HEK293 (cell line): ENCODE results near the gene PXYLP1.
A peak's percentile ranks its signal among the peaks of the same experiment; 100 is the strongest.

Experiments used
- CTCF ChIA-PET: fragments of 350-600 bp; formaldehyde crosslinking; extraction: SDS; loops from one replicate; lab custom pipeline; 2021; ENCODE audit warnings: antibody characterized with exemption; lab: Yijun Ruan, JAX
- POLR2A ChIA-PET: fragments of 300-600 bp; formaldehyde crosslinking; extraction: SDS; loops from one replicate; lab custom pipeline; 2020; ENCODE audit warnings: antibody characterized with exemption, inconsistent platforms; lab: Yijun Ruan, JAX
- H3K27ac ChIP-seq: fragments of 200-500 bp; sonication (Bioruptor generic); 2 replicates; pipeline ENCODE4 v1.5.1; 2014; ENCODE audit warnings: low read depth, low read length, control low read depth, inconsistent platforms; ENCODE audit errors: extremely low read depth
- H3K36me3 ChIP-seq, 2 experiments: fragments of 200-500 bp in 1 of 2; sonication (Bioruptor generic) in 1 of 2; 1 replicate in 1 of 2; 2 replicates in 1 of 2; pipeline ENCODE4 v1.5.1; 2014 to 2017; ENCODE audit warnings: inconsistent platforms in 2 of 2, low read length in 2 of 2; ENCODE audit not compliant: control insufficient read depth in 2 of 2, insufficient read depth in 1 of 2
- H3K4me1 ChIP-seq: fragments of 200-500 bp; sonication (Bioruptor generic); 2 replicates; pipeline ENCODE4 v1.5.1; 2014; ENCODE audit warnings: mild to moderate bottlenecking, low read length, inconsistent platforms; ENCODE audit not compliant: control insufficient read depth, insufficient read depth
- H3K4me3 ChIP-seq: 2 replicates; pipeline ENCODE4 v1.5.1; 2011; ENCODE audit warnings: low read depth, mild to moderate bottlenecking, control low read depth, low read length, moderate library complexity
- H3K9me3 ChIP-seq: fragments of 200-500 bp; sonication (Bioruptor generic); 2 replicates; pipeline ENCODE4 v1.5.1; 2014; ENCODE audit warnings: low read depth, low read length, inconsistent platforms; ENCODE audit not compliant: control insufficient read depth, insufficient read depth
- CTCF ChIP-seq: fragments of 450-650 bp; formaldehyde crosslinking; IDR thresholded peaks from 2 replicates; pipeline ENCODE4 v1.5.1; 2016; ENCODE audit warnings: missing biosample characterization, missing genetic modification characterization
- GLIS1 ChIP-seq: fragments of 450-650 bp; formaldehyde crosslinking; IDR thresholded peaks from 2 replicates; pipeline ENCODE4 v1.5.1; 2016; ENCODE audit warnings: missing biosample characterization, missing genetic modification characterization
- GLIS2 ChIP-seq: fragments of 450-650 bp; formaldehyde crosslinking; IDR thresholded peaks from 2 replicates; pipeline ENCODE4 v1.5.1; 2016; ENCODE audit warnings: missing biosample characterization, missing genetic modification characterization
- PATZ1 ChIP-seq: fragments of 450-650 bp; formaldehyde crosslinking; IDR thresholded peaks from 2 replicates; pipeline ENCODE4 v1.5.1; 2016; ENCODE audit warnings: missing biosample characterization, missing genetic modification characterization
- SP7 ChIP-seq: fragments of 450-650 bp; formaldehyde crosslinking; IDR thresholded peaks from 2 replicates; pipeline ENCODE4 v1.5.1; 2016; ENCODE audit warnings: missing biosample characterization, missing genetic modification characterization
- TCF7L2 ChIP-seq: IDR thresholded peaks from 2 replicates; pipeline ENCODE4 v1.6.1; 2011; ENCODE audit warnings: low read depth, mild to moderate bottlenecking, inconsistent platforms, low read length, moderate library complexity, borderline replicate concordance
- ZBTB17 ChIP-seq: fragments of 450-650 bp; formaldehyde crosslinking; IDR thresholded peaks from 2 replicates; pipeline ENCODE4 v1.5.1; 2016; ENCODE audit warnings: missing biosample characterization, missing genetic modification characterization
- ZBTB26 ChIP-seq: fragments of 450-650 bp; formaldehyde crosslinking; optimal IDR thresholded peaks from 2 replicates; pipeline ENCODE3; 2016; ENCODE audit warnings: missing biosample characterization, mild to moderate bottlenecking, missing genetic modification characterization
- ZBTB44 ChIP-seq: fragments of 450-650 bp; IDR thresholded peaks from 2 replicates; pipeline ENCODE4 v1.5.1; 2018; ENCODE audit warnings: missing biosample characterization, mild to moderate bottlenecking, missing genetic modification characterization
- ZNF155 ChIP-seq: fragments of 450-650 bp; formaldehyde crosslinking; IDR thresholded peaks from 2 replicates; pipeline ENCODE4 v1.5.1; 2016; ENCODE audit warnings: missing biosample characterization, missing genetic modification characterization
- ZNF2 ChIP-seq: fragments of 450-650 bp; formaldehyde crosslinking; IDR thresholded peaks from 2 replicates; pipeline ENCODE4 v1.5.1; 2016; ENCODE audit warnings: missing biosample characterization, missing genetic modification characterization
- ZNF223 ChIP-seq: fragments of 450-650 bp; formaldehyde crosslinking; IDR thresholded peaks from 2 replicates; pipeline ENCODE4 v1.5.1; 2016; ENCODE audit warnings: missing biosample characterization, missing genetic modification characterization
- ZNF324 ChIP-seq: fragments of 450-650 bp; formaldehyde crosslinking; IDR thresholded peaks from 2 replicates; pipeline ENCODE4 v1.5.1; 2016; ENCODE audit warnings: missing biosample characterization, missing genetic modification characterization
- ZNF394 ChIP-seq: fragments of 450-650 bp; formaldehyde crosslinking; IDR thresholded peaks from 2 replicates; pipeline ENCODE4 v1.5.1; 2016; ENCODE audit warnings: missing biosample characterization, missing genetic modification characterization, mild to moderate bottlenecking, moderate library complexity, borderline replicate concordance
- ZNF560 ChIP-seq: fragments of 450-650 bp; formaldehyde crosslinking; IDR thresholded peaks from 2 replicates; pipeline ENCODE4 v1.5.1; 2017; ENCODE audit warnings: missing biosample characterization, missing genetic modification characterization, borderline replicate concordance
- ZNF654 ChIP-seq: fragments of 450-650 bp; formaldehyde crosslinking; IDR thresholded peaks from 2 replicates; pipeline ENCODE4 v1.5.1; 2016; ENCODE audit warnings: low read depth, missing biosample characterization, missing genetic modification characterization
- ZNF660 ChIP-seq: fragments of 450-650 bp; IDR thresholded peaks from 2 replicates; pipeline ENCODE4 v1.5.1; 2018; ENCODE audit warnings: missing biosample characterization, mild to moderate bottlenecking, missing genetic modification characterization
- ZNF776 ChIP-seq: fragments of 450-650 bp; formaldehyde crosslinking; IDR thresholded peaks from 2 replicates; pipeline ENCODE4 v1.5.0; 2017; ENCODE audit warnings: missing biosample characterization, missing genetic modification characterization, borderline replicate concordance
- ZSCAN16 ChIP-seq: fragments of 450-650 bp; formaldehyde crosslinking; IDR thresholded peaks from 2 replicates; pipeline ENCODE4 v1.5.1; 2016; ENCODE audit warnings: missing biosample characterization, missing genetic modification characterization
- ZSCAN30 ChIP-seq: fragments of 450-650 bp; IDR thresholded peaks from 2 replicates; pipeline ENCODE4 v1.5.1; 2018; ENCODE audit warnings: missing biosample characterization, mild to moderate bottlenecking, missing genetic modification characterization, moderate library complexity

The PXYLP1 gene

DNA sequence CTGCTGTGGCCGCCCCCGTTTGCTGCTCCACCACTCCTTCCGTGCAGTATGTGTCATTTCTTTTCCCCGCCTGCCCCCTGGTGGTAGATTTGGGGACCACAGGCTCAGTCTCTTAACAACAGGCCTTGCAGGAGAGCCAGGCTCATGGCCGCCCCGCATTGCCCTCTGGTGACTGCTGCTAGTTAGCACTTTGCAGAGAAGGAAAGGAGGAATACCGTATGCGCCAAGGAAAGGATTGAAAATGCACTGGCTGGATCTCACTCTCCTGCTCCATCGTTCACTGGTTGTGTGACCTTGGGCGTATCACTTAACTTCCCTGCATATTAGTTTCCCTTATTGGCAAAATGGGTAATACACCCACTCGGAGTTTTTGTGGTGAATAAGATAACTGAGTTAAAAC is 39.3 kb upstream of the PXYLP1 start:
- Histone ChIP-seq H3K27ac (no peak overlapping the region), H3K36me3 (no peaks in the 10 kb centered on the region), H3K4me3 (no peak overlapping the region), H3K9me3 (no peaks in the 10 kb centered on the region), H3K4me1 (no peaks in the 10 kb centered on the region)
- ChIA-PET CTCF (interaction anchor here (0.6 to 3.3 kb wide), 24 partner anchors 9 to 1258 kb away, joined by 3 to 38 read pairs (median 4); partner anchors contain the start of gene CLSTN2), POLR2A (no interaction called here)
- TF ChIP-seq ZSCAN30, result peak; percentile 49; the same call in 1 of the 2 replicates
- 0 out of 2 replicates have a peak, but pooled peaks have one; percentile 30 for TF ChIP-seq SP7 (tag by site-specific recombination)
- peak; percentile 41; the same call in 1 of the 2 replicates for TF ChIP-seq GLIS2 (tag by site-specific recombination)
- TF ChIP-seq ZBTB17 (tag by site-specific recombination), result peak; percentile 67
- peak; percentile 24; the same call in 1 of the 2 replicates for TF ChIP-seq ZNF394 (tag by site-specific recombination)
- TF ChIP-seq ZNF654 (tag by site-specific recombination), result peak; percentile 90
- TF ChIP-seq GLIS1, result 0 out of 2 replicates have a peak, but pooled peaks have one; percentile 13
- peak; percentile 7 for TF ChIP-seq ZBTB26 (tag by site-specific recombination)
- TF ChIP-seq ZNF324, result no peak
- no peak for TF ChIP-seq ZSCAN16 (tag by site-specific recombination)
- no peak for TF ChIP-seq ZNF155 (tag by site-specific recombination)
- TF ChIP-seq ZNF560 (tag by site-specific recombination), result no peak
- peak; percentile 47; the same call in 1 of the 2 replicates for TF ChIP-seq ZNF660
- no peak for TF ChIP-seq PATZ1 (tag by site-specific recombination)
- peak; percentile 91 for TF ChIP-seq CTCF (tag by site-specific recombination)
- TF ChIP-seq ZNF223, result no peak
- TF ChIP-seq ZNF776 (tag by site-specific recombination), result no peak
- TF ChIP-seq TCF7L2, result no peak
- 0 out of 2 replicates have a peak, but pooled peaks have one; percentile 13 for TF ChIP-seq ZBTB44 (tag by site-specific recombination)
- 0 out of 2 replicates have a peak, but pooled peaks have one; percentile 52 for TF ChIP-seq ZNF2 (tag by site-specific recombination)
